WTC11 (cell line): ENCODE results near the gene IFT27. TPM values are rescaled to one million over a fixed set of nuclear protein-coding genes. Genes with fewer than 3 reads are reported as not detected.

ENCODE experiments used
- ATAC-seq: fragments of 200-7000 bp; cut with Tn5 transposase; 2 replicates; pipeline ENCODE4 v1.10.0; 2021; ENCODE audit warnings: mild to moderate bottlenecking, moderate library complexity
- CTCF ChIA-PET: fragments of 300-600 bp; sonication (Branson Sonifier 250); formaldehyde crosslinking; loops from one replicate; lab custom pipeline; 2021; ENCODE audit warnings: antibody characterized with exemption; lab: Charles Lee
- POLR2A ChIA-PET: fragments of 350-600 bp; sonication (Branson Sonifier 250); formaldehyde crosslinking; loops from one replicate; lab custom pipeline; 2021; ENCODE audit warnings: antibody characterized with exemption; lab: Charles Lee
- DNase-seq: peaks from one replicate; pipeline ENCODE4 v3.0.0; 2021; ENCODE audit warnings: low spot score
- H3K27ac Mint-ChIP-seq: 2 replicates; pipeline ENCODE4 v1.8.0; 2021; ENCODE audit warnings: mixed read lengths
- H3K27me3 Mint-ChIP-seq: 2 replicates; pipeline ENCODE4 v1.8.0; 2021; ENCODE audit warnings: low read depth, mild to moderate bottlenecking, moderate library complexity, mixed read lengths
- H3K36me3 Mint-ChIP-seq: 2 replicates; pipeline ENCODE4 v1.8.0; 2021; ENCODE audit warnings: mixed read lengths
- H3K4me1 Mint-ChIP-seq: 2 replicates; pipeline ENCODE4 v1.8.0; 2022; ENCODE audit warnings: mixed read lengths
- H3K4me3 Mint-ChIP-seq: 2 replicates; pipeline ENCODE4 v1.8.0; 2021; ENCODE audit warnings: mild to moderate bottlenecking, moderate library complexity, mixed read lengths
- H3K9me3 Mint-ChIP-seq: 2 replicates; pipeline ENCODE4 v1.8.0; 2021; ENCODE audit warnings: mixed read lengths
- ATF1 ChIP-seq: sonication (generic); formaldehyde crosslinking; IDR thresholded peaks from 2 replicates; pipeline ENCODE4 v1.8.1; 2023; ENCODE audit warnings: mild to moderate bottlenecking, moderate library complexity, missing genetic modification reagents
- ETV6 ChIP-seq: sonication (generic); formaldehyde crosslinking; IDR thresholded peaks from 2 replicates; pipeline ENCODE4 v1.8.1; 2022; ENCODE audit warnings: mild to moderate bottlenecking, missing genetic modification reagents
- GRHL2 ChIP-seq: fragments of 250-450 bp; sonication (Bioruptor Pico); IDR thresholded peaks from 2 replicates; pipeline ENCODE4 v1.8.0; 2022; ENCODE audit warnings: mild to moderate bottlenecking, moderate library complexity; ENCODE audit not compliant: insufficient replicate concordance, severe bottlenecking
- MYBL2 ChIP-seq: sonication (generic); formaldehyde crosslinking; IDR thresholded peaks from 2 replicates; pipeline ENCODE4 v1.8.1; 2023; ENCODE audit warnings: mild to moderate bottlenecking, moderate library complexity, missing genetic modification reagents
- NFE2L1 ChIP-seq: sonication (generic); formaldehyde crosslinking; IDR thresholded peaks from 2 replicates; pipeline ENCODE4 v1.8.1; 2023; ENCODE audit warnings: missing genetic modification reagents
- NR3C1 ChIP-seq: sonication (generic); formaldehyde crosslinking; conservative IDR thresholded peaks from 2 replicates; pipeline ENCODE4 v1.8.1; 2023; ENCODE audit warnings: low read depth, mild to moderate bottlenecking, missing genetic modification reagents
- SMAD4 ChIP-seq: sonication (generic); formaldehyde crosslinking; IDR thresholded peaks from 2 replicates; pipeline ENCODE4 v1.8.0; 2022; ENCODE audit warnings: mild to moderate bottlenecking, missing genetic modification reagents
- TEAD1 ChIP-seq: sonication (generic); formaldehyde crosslinking; IDR thresholded peaks from 2 replicates; pipeline ENCODE4 v1.8.0; 2022; ENCODE audit warnings: mild to moderate bottlenecking, missing genetic modification reagents
- ZNF232 ChIP-seq: sonication (generic); formaldehyde crosslinking; IDR thresholded peaks from 2 replicates; pipeline ENCODE4 v1.8.0; 2022; ENCODE audit warnings: mild to moderate bottlenecking, missing genetic modification reagents
- total RNA-seq: library from RNA; stranded (reverse); gene quantifications from 3 replicates; pipeline ENCODE4 v1.2.3, GENCODE V29; 2021
- TF ChIP-seq, protein P1 (sequence below): sonication (generic); formaldehyde crosslinking; IDR thresholded peaks from 2 replicates; pipeline ENCODE4 v1.8.0; 2022; ENCODE audit warnings: missing genetic modification reagents
- TF ChIP-seq, protein P2 (sequence below): sonication (generic); formaldehyde crosslinking; conservative IDR thresholded peaks from 2 replicates; pipeline ENCODE4 v1.8.1; 2023; ENCODE audit warnings: mild to moderate bottlenecking, low read depth, missing genetic modification reagents, moderate library complexity
- TF ChIP-seq, protein P3 (sequence below): sonication (generic); formaldehyde crosslinking; IDR thresholded peaks from 2 replicates; pipeline ENCODE4 v1.8.1; 2023; ENCODE audit warnings: mild to moderate bottlenecking, missing genetic modification reagents, borderline replicate concordance
- TF ChIP-seq, protein P4 (sequence below): sonication (generic); formaldehyde crosslinking; IDR thresholded peaks from 2 replicates; pipeline ENCODE4 v1.8.1; 2022; ENCODE audit warnings: mild to moderate bottlenecking, missing genetic modification reagents, moderate library complexity, borderline replicate concordance
- TF ChIP-seq, protein P5 (sequence below): fragments of 250-450 bp; sonication (Bioruptor Pico); IDR thresholded peaks from 2 replicates; pipeline ENCODE4 v1.9.0; 2021; ENCODE audit warnings: mild to moderate bottlenecking
- TF ChIP-seq, protein P6 (sequence below): sonication (generic); formaldehyde crosslinking; IDR thresholded peaks from 2 replicates; pipeline ENCODE4 v1.8.0; 2022; ENCODE audit warnings: mild to moderate bottlenecking, missing genetic modification reagents
- TF ChIP-seq, protein P7 (sequence below): fragments of 250-450 bp; sonication (Bioruptor Pico); IDR thresholded peaks from 2 replicates; pipeline ENCODE4 v1.9.0; 2021; ENCODE audit warnings: moderate library complexity, mild to moderate bottlenecking, inconsistent platforms, borderline replicate concordance
- TF ChIP-seq, protein P8 (sequence below): sonication (generic); formaldehyde crosslinking; IDR thresholded peaks from 2 replicates; pipeline ENCODE4 v1.8.0; 2022; ENCODE audit warnings: mild to moderate bottlenecking, missing genetic modification reagents

IFT27 gene
- total RNA-seq, 1 experiment from 2014 or later, result 47.9 TPM

DNA sequence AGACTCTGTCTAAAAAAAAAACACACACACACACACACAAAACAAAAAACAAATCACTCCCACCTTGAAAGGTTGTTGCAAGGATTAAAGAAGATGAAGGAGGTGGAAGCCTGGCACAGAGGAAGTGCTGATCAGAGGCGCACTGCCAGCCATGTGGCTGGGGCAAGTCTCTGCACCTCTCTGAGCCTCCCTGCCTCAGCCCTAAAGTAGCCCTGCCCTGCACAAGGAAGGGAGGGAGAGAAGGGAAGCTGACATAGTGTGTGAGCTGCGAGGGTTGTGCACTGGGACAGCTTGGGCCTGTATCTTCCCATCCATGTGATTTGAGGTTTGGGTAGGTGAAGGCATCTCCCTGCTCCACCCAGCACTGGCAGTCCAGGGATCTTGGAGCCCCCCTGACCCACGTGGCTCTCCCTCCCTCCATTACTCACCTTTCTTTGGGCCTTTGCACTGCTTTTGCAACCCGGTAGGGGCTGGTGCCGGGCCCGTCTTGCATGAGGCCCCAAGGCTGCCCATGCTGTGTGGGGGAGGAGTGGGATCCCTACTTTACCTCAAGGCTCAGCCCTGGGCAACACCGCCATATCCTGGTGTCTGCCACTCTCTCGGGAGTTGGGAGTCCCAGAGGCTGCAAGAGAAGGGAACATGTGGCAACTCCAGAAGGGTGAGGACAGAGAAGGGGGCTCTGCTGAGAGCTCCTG, 30.5 kb downstream of the IFT27 start (continued):
- TF ChIP-seq, protein P1, sequence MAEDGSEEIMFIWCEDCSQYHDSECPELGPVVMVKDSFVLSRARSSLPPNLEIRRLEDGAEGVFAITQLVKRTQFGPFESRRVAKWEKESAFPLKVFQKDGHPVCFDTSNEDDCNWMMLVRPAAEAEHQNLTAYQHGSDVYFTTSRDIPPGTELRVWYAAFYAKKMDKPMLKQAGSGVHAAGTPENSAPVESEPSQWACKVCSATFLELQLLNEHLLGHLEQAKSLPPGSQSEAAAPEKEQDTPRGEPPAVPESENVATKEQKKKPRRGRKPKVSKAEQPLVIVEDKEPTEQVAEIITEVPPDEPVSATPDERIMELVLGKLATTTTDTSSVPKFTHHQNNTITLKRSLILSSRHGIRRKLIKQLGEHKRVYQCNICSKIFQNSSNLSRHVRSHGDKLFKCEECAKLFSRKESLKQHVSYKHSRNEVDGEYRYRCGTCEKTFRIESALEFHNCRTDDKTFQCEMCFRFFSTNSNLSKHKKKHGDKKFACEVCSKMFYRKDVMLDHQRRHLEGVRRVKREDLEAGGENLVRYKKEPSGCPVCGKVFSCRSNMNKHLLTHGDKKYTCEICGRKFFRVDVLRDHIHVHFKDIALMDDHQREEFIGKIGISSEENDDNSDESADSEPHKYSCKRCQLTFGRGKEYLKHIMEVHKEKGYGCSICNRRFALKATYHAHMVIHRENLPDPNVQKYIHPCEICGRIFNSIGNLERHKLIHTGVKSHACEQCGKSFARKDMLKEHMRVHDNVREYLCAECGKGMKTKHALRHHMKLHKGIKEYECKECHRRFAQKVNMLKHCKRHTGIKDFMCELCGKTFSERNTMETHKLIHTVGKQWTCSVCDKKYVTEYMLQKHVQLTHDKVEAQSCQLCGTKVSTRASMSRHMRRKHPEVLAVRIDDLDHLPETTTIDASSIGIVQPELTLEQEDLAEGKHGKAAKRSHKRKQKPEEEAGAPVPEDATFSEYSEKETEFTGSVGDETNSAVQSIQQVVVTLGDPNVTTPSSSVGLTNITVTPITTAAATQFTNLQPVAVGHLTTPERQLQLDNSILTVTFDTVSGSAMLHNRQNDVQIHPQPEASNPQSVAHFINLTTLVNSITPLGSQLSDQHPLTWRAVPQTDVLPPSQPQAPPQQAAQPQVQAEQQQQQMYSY (CRISPR knock-in tag), result no peak
- TF ChIP-seq, protein P2, sequence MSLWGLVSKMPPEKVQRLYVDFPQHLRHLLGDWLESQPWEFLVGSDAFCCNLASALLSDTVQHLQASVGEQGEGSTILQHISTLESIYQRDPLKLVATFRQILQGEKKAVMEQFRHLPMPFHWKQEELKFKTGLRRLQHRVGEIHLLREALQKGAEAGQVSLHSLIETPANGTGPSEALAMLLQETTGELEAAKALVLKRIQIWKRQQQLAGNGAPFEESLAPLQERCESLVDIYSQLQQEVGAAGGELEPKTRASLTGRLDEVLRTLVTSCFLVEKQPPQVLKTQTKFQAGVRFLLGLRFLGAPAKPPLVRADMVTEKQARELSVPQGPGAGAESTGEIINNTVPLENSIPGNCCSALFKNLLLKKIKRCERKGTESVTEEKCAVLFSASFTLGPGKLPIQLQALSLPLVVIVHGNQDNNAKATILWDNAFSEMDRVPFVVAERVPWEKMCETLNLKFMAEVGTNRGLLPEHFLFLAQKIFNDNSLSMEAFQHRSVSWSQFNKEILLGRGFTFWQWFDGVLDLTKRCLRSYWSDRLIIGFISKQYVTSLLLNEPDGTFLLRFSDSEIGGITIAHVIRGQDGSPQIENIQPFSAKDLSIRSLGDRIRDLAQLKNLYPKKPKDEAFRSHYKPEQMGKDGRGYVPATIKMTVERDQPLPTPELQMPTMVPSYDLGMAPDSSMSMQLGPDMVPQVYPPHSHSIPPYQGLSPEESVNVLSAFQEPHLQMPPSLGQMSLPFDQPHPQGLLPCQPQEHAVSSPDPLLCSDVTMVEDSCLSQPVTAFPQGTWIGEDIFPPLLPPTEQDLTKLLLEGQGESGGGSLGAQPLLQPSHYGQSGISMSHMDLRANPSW (CRISPR knock-in tag), result no peak

DNA sequence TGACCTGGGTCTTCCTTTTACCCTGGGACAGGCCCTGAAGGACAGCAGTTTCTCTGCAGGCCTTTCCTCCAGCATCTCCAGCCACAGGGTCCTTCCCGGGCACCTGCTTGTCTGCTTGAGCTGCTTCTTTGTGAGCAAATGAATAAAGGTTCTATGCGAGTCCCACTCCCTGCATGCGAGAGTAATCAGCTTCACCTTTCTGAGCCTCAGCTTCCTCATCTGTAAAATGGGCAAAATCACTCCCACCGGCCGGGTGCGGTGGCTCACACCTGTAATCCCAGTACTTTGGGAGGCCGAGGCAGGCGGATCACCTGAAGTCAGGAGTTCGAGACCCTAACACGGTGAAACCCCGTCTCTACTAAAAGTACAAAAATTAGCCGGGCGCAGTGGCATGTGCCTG, 31.1 kb downstream of the IFT27 start:
- peaks cover 14% of the 10 kb centered on the region for H3K9me3 Mint-ChIP-seq
- peaks cover 3% of the 10 kb centered on the region; the same call in 1 of the 2 replicates for H3K36me3 Mint-ChIP-seq
- no peak overlapping the region for H3K27ac Mint-ChIP-seq
- ATAC-seq (no peak), DNase-seq (no peak)
- POLR2A ChIA-PET, result no interaction called here
- H3K4me1 Mint-ChIP-seq, result no peaks in the 10 kb centered on the region
- no peak overlapping the region for H3K4me3 Mint-ChIP-seq
- CTCF ChIA-PET, result interaction anchor here (0.7 to 3.4 kb wide), 4 partner anchors 13 to 274 kb away, joined by 3 to 20 read pairs (median 4); partner anchors contain the start of gene TST
- peaks cover 18% of the 10 kb centered on the region for H3K27me3 Mint-ChIP-seq
- TF ChIP-seq, protein P3, sequence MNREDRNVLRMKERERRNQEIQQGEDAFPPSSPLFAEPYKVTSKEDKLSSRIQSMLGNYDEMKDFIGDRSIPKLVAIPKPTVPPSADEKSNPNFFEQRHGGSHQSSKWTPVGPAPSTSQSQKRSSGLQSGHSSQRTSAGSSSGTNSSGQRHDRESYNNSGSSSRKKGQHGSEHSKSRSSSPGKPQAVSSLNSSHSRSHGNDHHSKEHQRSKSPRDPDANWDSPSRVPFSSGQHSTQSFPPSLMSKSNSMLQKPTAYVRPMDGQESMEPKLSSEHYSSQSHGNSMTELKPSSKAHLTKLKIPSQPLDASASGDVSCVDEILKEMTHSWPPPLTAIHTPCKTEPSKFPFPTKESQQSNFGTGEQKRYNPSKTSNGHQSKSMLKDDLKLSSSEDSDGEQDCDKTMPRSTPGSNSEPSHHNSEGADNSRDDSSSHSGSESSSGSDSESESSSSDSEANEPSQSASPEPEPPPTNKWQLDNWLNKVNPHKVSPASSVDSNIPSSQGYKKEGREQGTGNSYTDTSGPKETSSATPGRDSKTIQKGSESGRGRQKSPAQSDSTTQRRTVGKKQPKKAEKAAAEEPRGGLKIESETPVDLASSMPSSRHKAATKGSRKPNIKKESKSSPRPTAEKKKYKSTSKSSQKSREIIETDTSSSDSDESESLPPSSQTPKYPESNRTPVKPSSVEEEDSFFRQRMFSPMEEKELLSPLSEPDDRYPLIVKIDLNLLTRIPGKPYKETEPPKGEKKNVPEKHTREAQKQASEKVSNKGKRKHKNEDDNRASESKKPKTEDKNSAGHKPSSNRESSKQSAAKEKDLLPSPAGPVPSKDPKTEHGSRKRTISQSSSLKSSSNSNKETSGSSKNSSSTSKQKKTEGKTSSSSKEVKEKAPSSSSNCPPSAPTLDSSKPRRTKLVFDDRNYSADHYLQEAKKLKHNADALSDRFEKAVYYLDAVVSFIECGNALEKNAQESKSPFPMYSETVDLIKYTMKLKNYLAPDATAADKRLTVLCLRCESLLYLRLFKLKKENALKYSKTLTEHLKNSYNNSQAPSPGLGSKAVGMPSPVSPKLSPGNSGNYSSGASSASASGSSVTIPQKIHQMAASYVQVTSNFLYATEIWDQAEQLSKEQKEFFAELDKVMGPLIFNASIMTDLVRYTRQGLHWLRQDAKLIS (CRISPR knock-in tag), result no peak
- TF ChIP-seq NR3C1, result no peak
- TF ChIP-seq, protein P4, sequence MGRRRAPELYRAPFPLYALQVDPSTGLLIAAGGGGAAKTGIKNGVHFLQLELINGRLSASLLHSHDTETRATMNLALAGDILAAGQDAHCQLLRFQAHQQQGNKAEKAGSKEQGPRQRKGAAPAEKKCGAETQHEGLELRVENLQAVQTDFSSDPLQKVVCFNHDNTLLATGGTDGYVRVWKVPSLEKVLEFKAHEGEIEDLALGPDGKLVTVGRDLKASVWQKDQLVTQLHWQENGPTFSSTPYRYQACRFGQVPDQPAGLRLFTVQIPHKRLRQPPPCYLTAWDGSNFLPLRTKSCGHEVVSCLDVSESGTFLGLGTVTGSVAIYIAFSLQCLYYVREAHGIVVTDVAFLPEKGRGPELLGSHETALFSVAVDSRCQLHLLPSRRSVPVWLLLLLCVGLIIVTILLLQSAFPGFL (CRISPR knock-in tag), result no peak
- no peak for TF ChIP-seq MYBL2 (CRISPR knock-in tag)
- no peak for TF ChIP-seq ZNF232 (CRISPR knock-in tag)
- no peak for TF ChIP-seq SMAD4
- TF ChIP-seq GRHL2 (CRISPR knock-in tag), result no peak
- TF ChIP-seq, protein P5, sequence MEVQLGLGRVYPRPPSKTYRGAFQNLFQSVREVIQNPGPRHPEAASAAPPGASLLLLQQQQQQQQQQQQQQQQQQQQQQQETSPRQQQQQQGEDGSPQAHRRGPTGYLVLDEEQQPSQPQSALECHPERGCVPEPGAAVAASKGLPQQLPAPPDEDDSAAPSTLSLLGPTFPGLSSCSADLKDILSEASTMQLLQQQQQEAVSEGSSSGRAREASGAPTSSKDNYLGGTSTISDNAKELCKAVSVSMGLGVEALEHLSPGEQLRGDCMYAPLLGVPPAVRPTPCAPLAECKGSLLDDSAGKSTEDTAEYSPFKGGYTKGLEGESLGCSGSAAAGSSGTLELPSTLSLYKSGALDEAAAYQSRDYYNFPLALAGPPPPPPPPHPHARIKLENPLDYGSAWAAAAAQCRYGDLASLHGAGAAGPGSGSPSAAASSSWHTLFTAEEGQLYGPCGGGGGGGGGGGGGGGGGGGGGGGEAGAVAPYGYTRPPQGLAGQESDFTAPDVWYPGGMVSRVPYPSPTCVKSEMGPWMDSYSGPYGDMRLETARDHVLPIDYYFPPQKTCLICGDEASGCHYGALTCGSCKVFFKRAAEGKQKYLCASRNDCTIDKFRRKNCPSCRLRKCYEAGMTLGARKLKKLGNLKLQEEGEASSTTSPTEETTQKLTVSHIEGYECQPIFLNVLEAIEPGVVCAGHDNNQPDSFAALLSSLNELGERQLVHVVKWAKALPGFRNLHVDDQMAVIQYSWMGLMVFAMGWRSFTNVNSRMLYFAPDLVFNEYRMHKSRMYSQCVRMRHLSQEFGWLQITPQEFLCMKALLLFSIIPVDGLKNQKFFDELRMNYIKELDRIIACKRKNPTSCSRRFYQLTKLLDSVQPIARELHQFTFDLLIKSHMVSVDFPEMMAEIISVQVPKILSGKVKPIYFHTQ, result no peak
- TF ChIP-seq, protein P6, sequence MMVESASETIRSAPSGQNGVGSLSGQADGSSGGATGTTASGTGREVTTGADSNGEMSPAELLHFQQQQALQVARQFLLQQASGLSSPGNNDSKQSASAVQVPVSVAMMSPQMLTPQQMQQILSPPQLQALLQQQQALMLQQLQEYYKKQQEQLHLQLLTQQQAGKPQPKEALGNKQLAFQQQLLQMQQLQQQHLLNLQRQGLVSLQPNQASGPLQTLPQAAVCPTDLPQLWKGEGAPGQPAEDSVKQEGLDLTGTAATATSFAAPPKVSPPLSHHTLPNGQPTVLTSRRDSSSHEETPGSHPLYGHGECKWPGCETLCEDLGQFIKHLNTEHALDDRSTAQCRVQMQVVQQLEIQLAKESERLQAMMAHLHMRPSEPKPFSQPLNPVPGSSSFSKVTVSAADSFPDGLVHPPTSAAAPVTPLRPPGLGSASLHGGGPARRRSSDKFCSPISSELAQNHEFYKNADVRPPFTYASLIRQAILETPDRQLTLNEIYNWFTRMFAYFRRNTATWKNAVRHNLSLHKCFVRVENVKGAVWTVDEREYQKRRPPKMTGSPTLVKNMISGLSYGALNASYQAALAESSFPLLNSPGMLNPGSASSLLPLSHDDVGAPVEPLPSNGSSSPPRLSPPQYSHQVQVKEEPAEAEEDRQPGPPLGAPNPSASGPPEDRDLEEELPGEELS, result no peak
- TF ChIP-seq, protein P7, sequence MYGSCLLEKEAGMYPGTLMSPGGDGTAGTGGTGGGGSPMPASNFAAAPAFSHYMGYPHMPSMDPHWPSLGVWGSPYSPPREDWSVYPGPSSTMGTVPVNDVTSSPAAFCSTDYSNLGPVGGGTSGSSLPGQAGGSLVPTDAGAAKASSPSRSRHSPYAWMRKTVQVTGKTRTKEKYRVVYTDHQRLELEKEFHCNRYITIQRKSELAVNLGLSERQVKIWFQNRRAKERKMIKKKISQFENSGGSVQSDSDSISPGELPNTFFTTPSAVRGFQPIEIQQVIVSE (CRISPR knock-in tag), result no peak
- TF ChIP-seq ATF1 (CRISPR knock-in tag), result no peak
- no peak for TF ChIP-seq NFE2L1 (CRISPR knock-in tag)
- TF ChIP-seq, protein P8, sequence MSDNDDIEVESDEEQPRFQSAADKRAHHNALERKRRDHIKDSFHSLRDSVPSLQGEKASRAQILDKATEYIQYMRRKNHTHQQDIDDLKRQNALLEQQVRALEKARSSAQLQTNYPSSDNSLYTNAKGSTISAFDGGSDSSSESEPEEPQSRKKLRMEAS, result no peak
- no peak for TF ChIP-seq TEAD1 (CRISPR knock-in tag)
- no peak for TF ChIP-seq ETV6 (CRISPR knock-in tag)
